GM23248 (cell line): Measurements from ENCODE around the gene PPP1R12A. TPM values are rescaled to one million over a fixed set of nuclear protein-coding genes. Genes with fewer than 3 reads are reported as not detected.
"Not testable (repeated sequence)": the region's sequence is repeated elsewhere in the genome, so short reads cannot be mapped to it uniquely, and the experiment has no call there.

Experiments
- DNase-seq: peaks from one replicate; pipeline ENCODE4 v3.0.0-alpha.2; 2015
- H2AFZ ChIP-seq: fragments of 200-600 bp; sonication (generic); 2 replicates; pipeline ENCODE4 v1.6.1; 2016; ENCODE audit warnings: antibody characterized with exemption
- H3F3A ChIP-seq: fragments of 200-600 bp; sonication (generic); 2 replicates; pipeline ENCODE4 v1.6.1; 2016; ENCODE audit warnings: mild to moderate bottlenecking, antibody characterized with exemption, mixed run types; ENCODE audit not compliant: insufficient read depth
- H3K27ac ChIP-seq: fragments of 200-600 bp; sonication (generic); 2 replicates; pipeline ENCODE4 v1.5.1; 2016; ENCODE audit warnings: mild to moderate bottlenecking
- H3K27me3 ChIP-seq: fragments of 200-600 bp; sonication (generic); replicated peaks from 2 replicates; pipeline ENCODE4 v1.6.1; 2016; ENCODE audit warnings: mild to moderate bottlenecking; ENCODE audit not compliant: insufficient read depth
- H3K36me3 ChIP-seq: fragments of 200-600 bp; sonication (generic); 2 replicates; pipeline ENCODE4 v1.6.1; 2016; ENCODE audit warnings: low read depth, mild to moderate bottlenecking
- H3K4me1 ChIP-seq: fragments of 200-600 bp; sonication (generic); 2 replicates; pipeline ENCODE4 v1.6.1; 2016; ENCODE audit warnings: mild to moderate bottlenecking; ENCODE audit not compliant: insufficient read depth
- H3K4me2 ChIP-seq: fragments of 200-600 bp; sonication (generic); one replicate; pipeline ENCODE4 v1.6.1; 2016; ENCODE audit warnings: mild to moderate bottlenecking; ENCODE audit not compliant: unreplicated experiment
- H3K4me3 ChIP-seq: fragments of 200-600 bp; sonication (generic); 2 replicates; pipeline ENCODE4 v1.5.1; 2016; ENCODE audit warnings: mild to moderate bottlenecking
- H3K79me2 ChIP-seq: fragments of 200-600 bp; sonication (generic); 2 replicates; pipeline ENCODE4 v1.6.1; 2016; ENCODE audit warnings: mild to moderate bottlenecking; ENCODE audit not compliant: insufficient read depth
- H3K9ac ChIP-seq: fragments of 200-600 bp; sonication (generic); 2 replicates; pipeline ENCODE4 v1.6.1; 2016; ENCODE audit warnings: mild to moderate bottlenecking
- H3K9me2 ChIP-seq: fragments of 200-600 bp; sonication (generic); 2 replicates; pipeline ENCODE4 v1.6.1; 2016; ENCODE audit warnings: mixed run types, mild to moderate bottlenecking, moderate library complexity; ENCODE audit not compliant: insufficient read depth
- H3K9me3 ChIP-seq: fragments of 200-600 bp; sonication (generic); one replicate; pipeline ENCODE4 v1.6.1; 2017; ENCODE audit warnings: low read depth
- H4K20me1 ChIP-seq: fragments of 200-600 bp; sonication (generic); 2 replicates; pipeline ENCODE4 v1.6.0; 2016; ENCODE audit not compliant: insufficient read depth
- EZH2 ChIP-seq: fragments of 200-600 bp; sonication (generic); IDR thresholded peaks from 2 replicates; pipeline ENCODE4 v1.6.1; 2018; ENCODE audit warnings: antibody characterized with exemption, mild to moderate bottlenecking; ENCODE audit not compliant: insufficient read depth, poor library complexity, severe bottlenecking
- EZH2phosphoT487 ChIP-seq: fragments of 200-600 bp; sonication (generic); IDR thresholded peaks from 2 replicates; pipeline ENCODE4 v1.6.1; 2018; ENCODE audit warnings: antibody characterized with exemption, moderate library complexity, mild to moderate bottlenecking, low read depth; ENCODE audit not compliant: insufficient read depth
- WGBS, 2 experiments: methylation state at CpG; one replicate each; pipeline ENCODE4 v1.1.6; 2015 to 2017; ENCODE audit warnings: low lambda C conversion rate in 2 of 2, low coverage in 1 of 2; ENCODE audit errors: missing lambda C conversion rate in 2 of 2; 5-methylcytosine and 5-hydroxymethylcytosine counted together
- in situ Hi-C: fragments of 300-500 bp; cut with MboI; formaldehyde crosslinking; loops from 2 replicates; pipeline ENCODE4 v1.15.0; 2020
- polyA plus RNA-seq: library from polyadenylated mRNA; unstranded; fragments of >200 nt; fragmentation: Nextera tagmentation; extraction: Ambion mirVana; gene quantifications from 2 replicates; pipeline ENCODE4 v1.2.1, GENCODE V29; 2016
- total RNA-seq: library from RNA; depleted of rRNA; stranded (reverse); fragments of >200 nt; shearing (Covaris generic); gene quantifications from 2 replicates; pipeline ENCODE4 v1.2.3, GENCODE V29; 2014

PPP1R12A gene
- total and polyA plus RNA-seq, 2 experiments from 2014 or later, result 91.1 to 144 TPM

GRCh38 chr12:79954037-79954610 is 19.2 kb upstream of the PPP1R12A start:
- no peak overlapping the region for H3K4me3 ChIP-seq
- H3K36me3 ChIP-seq, result no peaks in the 10 kb centered on the region
- TF ChIP-seq EZH2phosphoT487 (no peak), EZH2 (no peak)
- no peak overlapping the region for H3K27ac ChIP-seq
- H3K79me2 ChIP-seq, result no peaks in the 10 kb centered on the region
- H3K4me2 ChIP-seq, result no peak overlapping the region
- no peak overlapping the region for H2AFZ ChIP-seq
- H3F3A ChIP-seq, result no peaks in the 10 kb centered on the region
- peaks cover 8% of the 10 kb centered on the region for H3K9me3 ChIP-seq
- in situ Hi-C loops, result no loop called here
- H3K9me2 ChIP-seq, result no peaks in the 10 kb centered on the region
- H4K20me1 ChIP-seq, result no peaks in the 10 kb centered on the region
- WGBS, 2 experiments, result 38 to 47% methylated on average over 2 of the region's 2 CpGs
- DNase-seq, result no peak
- no peaks in the 10 kb centered on the region for H3K4me1 ChIP-seq
- H3K27me3 ChIP-seq, result no peaks in the 10 kb centered on the region
- H3K9ac ChIP-seq, result no peak overlapping the region

- DNase-seq, result no peak
- no peaks in the 10 kb centered on the region for H4K20me1 ChIP-seq
- no peaks in the 10 kb centered on the region for H3K27me3 ChIP-seq
- no peaks in the 10 kb centered on the region for H3K9me2 ChIP-seq
- no peak for TF ChIP-seq EZH2phosphoT487
- TF ChIP-seq EZH2, result no peak
- no peaks in the 10 kb centered on the region for H3K36me3 ChIP-seq
- H3K27ac ChIP-seq, result no peak overlapping the region
- H3K4me2 ChIP-seq, result no peak overlapping the region
- H3K9ac ChIP-seq, result no peak overlapping the region
- no peak overlapping the region for H2AFZ ChIP-seq
- in situ Hi-C loops, result no loop called here
- no peaks in the 10 kb centered on the region for H3F3A ChIP-seq
- H3K4me3 ChIP-seq, result no peak overlapping the region
- H3K4me1 ChIP-seq, result no peaks in the 10 kb centered on the region
- H3K9me3 ChIP-seq, result no peaks in the 10 kb centered on the region
- no peaks in the 10 kb centered on the region for H3K79me2 ChIP-seq
- WGBS, 2 experiments, result 89 to 95% methylated on average over 1 of the region's 1 CpG
These were observed 14.2 kb upstream of the PPP1R12A start for GRCh38 chr12:79949098-79949497.

DNA sequence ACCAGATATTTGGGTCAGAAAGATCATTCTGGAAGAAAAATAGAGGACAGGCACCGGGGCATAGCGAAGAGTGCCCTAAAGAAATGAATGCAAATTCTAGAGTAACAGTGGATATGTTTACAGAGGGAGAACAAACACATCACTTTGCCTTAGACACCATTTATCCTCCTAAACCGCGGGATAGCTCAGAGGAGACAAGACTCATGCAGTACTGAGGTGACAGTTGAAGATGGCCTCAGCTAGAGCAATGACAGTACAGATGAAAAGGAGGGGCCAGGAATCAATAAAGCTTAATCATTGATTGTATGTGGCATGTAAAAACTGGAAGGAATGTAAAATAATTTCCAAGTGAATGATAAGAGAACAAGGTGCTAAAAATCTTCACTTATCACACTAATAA is 10.5 kb upstream of the PPP1R12A start:
- H2AFZ ChIP-seq, result no peak overlapping the region
- no peaks in the 10 kb centered on the region for H3K9me2 ChIP-seq
- H3K79me2 ChIP-seq, result no peaks in the 10 kb centered on the region
- H3K27ac ChIP-seq, result no peak overlapping the region
- 19 to 31% methylated on average over 4 of the region's 4 CpGs for WGBS, 2 experiments
- H3K9me3 ChIP-seq, result no peaks in the 10 kb centered on the region
- no peaks in the 10 kb centered on the region for H3K4me1 ChIP-seq
- H3K27me3 ChIP-seq, result no peaks in the 10 kb centered on the region
- H3K4me3 ChIP-seq, result no peak overlapping the region
- no peaks in the 10 kb centered on the region for H3K36me3 ChIP-seq
- in situ Hi-C loops, result no loop called here
- no peaks in the 10 kb centered on the region for H3F3A ChIP-seq
- no peak overlapping the region for H3K4me2 ChIP-seq
- no peak for DNase-seq
- H3K9ac ChIP-seq, result no peak overlapping the region
- H4K20me1 ChIP-seq, result no peaks in the 10 kb centered on the region
- TF ChIP-seq EZH2 (no peak), EZH2phosphoT487 (no peak)

GRCh38 chr12:79944565-79944964 is 9.7 kb upstream of the PPP1R12A start:
- in situ Hi-C loops, result no loop called here
- Histone ChIP-seq H3K9me3 (no peaks in the 10 kb centered on the region), H3K27ac (no peak overlapping the region), H3F3A (peaks cover 2% of the 10 kb centered on the region; the same call in 1 of the 2 replicates), H3K36me3 (no peaks in the 10 kb centered on the region), H3K4me2 (no peak overlapping the region), H3K79me2 (no peaks in the 10 kb centered on the region), H3K9me2 (no peaks in the 10 kb centered on the region), H3K4me1 (no peaks in the 10 kb centered on the region), H3K9ac (no peak overlapping the region), H3K4me3 (no peak overlapping the region), H2AFZ (no peak overlapping the region), H4K20me1 (no peaks in the 10 kb centered on the region), H3K27me3 (no peaks in the 10 kb centered on the region)
- WGBS, 2 experiments, result 64 to 65% methylated on average over 3 of the region's 3 CpGs
- no peak for DNase-seq
- TF ChIP-seq EZH2 (no peak), EZH2phosphoT487 (no peak)

- H3K27ac ChIP-seq, in situ Hi-C loops, H3K79me2 ChIP-seq, H3K4me2 ChIP-seq, H3K36me3 ChIP-seq, H4K20me1 ChIP-seq, H2AFZ ChIP-seq, H3K9me2 ChIP-seq, H3F3A ChIP-seq, H3K27me3 ChIP-seq, DNase-seq, H3K4me3 ChIP-seq, H3K9ac ChIP-seq, H3K4me1 ChIP-seq, H3K9me3 ChIP-seq: not testable (repeated sequence)
- WGBS, 2 experiments, result 89 to 93% methylated on average over 2 of the region's 2 CpGs
These were observed 7.9 kb upstream of the PPP1R12A start for GRCh38 chr12:79942846-79943245.
